Bronchial epithelial cell (primary cell): ENCODE results near the gene KCNMB2. TPM values are rescaled to one million over a fixed set of nuclear protein-coding genes. Genes with fewer than 3 reads are reported as not detected.

Experiments
- DNase-seq: peaks from one replicate; pipeline ENCODE4 v3.0.0-alpha.2; 2010; ENCODE audit warnings: low read depth
- FAIRE-seq: peaks from 2 replicates; lab custom pipeline; 2011; peaks lifted over from hg19 to GRCh38; lab: Jason Lieb, UNC
- H3K27me3 ChIP-seq: 2 replicates; pipeline ENCODE4 v1.5.1; 2011; ENCODE audit warnings: low read length; ENCODE audit not compliant: control insufficient read depth, insufficient read depth
- H3K36me3 ChIP-seq: 2 replicates; pipeline ENCODE4 v1.5.1; 2011; ENCODE audit warnings: low read length; ENCODE audit not compliant: control insufficient read depth, insufficient read depth
- H3K4me3 ChIP-seq: 2 replicates; pipeline ENCODE4 v1.5.1; 2011; ENCODE audit warnings: mild to moderate bottlenecking, low read depth, low read length, control low read depth
- total RNA-seq: library from RNA; depleted of rRNA; stranded (reverse); fragments of >200 nt; gene quantifications from 2 replicates; pipeline ENCODE4 v1.2.1, GENCODE V29; 2014
- TF ChIP-seq, protein P1 (sequence below): IDR thresholded peaks from 2 replicates; pipeline ENCODE4 v1.5.1; 2011; ENCODE audit warnings: mild to moderate bottlenecking, moderate library complexity, low read length, control low read depth, inconsistent platforms; ENCODE audit not compliant: insufficient read depth, severe bottlenecking

Gene KCNMB2
- total RNA-seq, 1 donor from 2014 or later: not detected

DNA sequence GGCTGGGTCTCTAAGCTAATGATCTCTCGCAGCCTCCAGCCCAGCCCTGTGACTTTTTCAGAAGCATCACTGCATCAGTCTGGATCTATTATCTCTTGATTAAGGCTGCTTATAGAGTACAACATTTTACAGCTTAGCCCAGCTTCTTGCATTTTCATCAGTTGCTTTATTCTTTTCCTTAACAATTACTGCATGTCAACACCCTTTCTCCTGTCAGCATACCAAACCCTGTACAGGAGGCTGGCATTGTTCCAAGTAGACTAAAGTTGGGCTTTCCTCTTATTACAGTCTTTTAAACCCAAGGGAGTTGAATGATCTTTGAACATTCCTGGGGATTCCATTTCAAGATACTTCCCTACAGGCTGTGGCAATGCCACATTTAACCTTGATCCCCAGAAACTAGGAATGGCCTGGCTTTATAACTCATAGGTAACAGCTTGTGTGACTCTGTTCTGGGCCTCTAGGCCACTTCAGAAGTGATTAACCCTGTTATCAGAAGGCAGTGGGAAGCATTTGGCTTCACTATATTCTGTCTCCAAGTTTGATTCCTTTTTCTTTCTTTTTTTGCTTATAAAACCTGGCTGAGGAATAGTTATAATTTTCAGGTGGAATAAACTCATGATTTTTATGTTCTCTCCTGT lies 182.9 kb downstream of the KCNMB2 start:
- no peak for FAIRE-seq
- peak; percentile 35 for DNase-seq
- TF ChIP-seq, protein P1, sequence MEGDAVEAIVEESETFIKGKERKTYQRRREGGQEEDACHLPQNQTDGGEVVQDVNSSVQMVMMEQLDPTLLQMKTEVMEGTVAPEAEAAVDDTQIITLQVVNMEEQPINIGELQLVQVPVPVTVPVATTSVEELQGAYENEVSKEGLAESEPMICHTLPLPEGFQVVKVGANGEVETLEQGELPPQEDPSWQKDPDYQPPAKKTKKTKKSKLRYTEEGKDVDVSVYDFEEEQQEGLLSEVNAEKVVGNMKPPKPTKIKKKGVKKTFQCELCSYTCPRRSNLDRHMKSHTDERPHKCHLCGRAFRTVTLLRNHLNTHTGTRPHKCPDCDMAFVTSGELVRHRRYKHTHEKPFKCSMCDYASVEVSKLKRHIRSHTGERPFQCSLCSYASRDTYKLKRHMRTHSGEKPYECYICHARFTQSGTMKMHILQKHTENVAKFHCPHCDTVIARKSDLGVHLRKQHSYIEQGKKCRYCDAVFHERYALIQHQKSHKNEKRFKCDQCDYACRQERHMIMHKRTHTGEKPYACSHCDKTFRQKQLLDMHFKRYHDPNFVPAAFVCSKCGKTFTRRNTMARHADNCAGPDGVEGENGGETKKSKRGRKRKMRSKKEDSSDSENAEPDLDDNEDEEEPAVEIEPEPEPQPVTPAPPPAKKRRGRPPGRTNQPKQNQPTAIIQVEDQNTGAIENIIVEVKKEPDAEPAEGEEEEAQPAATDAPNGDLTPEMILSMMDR: no peak
- no peaks in the 10 kb centered on the region for H3K36me3 ChIP-seq
- H3K27me3 ChIP-seq: no peaks in the 10 kb centered on the region
- H3K4me3 ChIP-seq: no peak overlapping the region

DNA sequence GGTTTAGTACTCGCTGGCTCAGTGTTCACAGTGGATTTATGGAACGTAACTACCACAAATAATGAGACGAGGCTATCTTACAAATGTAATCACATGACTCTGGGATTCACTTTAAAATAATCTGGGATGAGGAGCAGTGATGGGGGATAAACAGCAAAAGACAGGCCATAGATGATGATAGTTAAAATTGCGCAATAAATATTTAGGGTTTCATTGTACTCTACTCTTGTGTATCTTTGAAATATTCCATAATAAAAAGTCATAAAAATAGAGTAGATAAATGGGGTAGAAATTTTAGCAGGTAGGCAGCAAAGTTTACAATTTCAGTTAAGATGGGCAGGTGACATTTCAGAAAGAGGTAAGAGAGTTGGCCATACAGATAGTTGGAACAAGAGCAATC lies 196.6 kb downstream of the KCNMB2 start:
- H3K36me3 ChIP-seq: no peaks in the 10 kb centered on the region
- no peak for DNase-seq
- H3K27me3 ChIP-seq: no peaks in the 10 kb centered on the region
- H3K4me3 ChIP-seq: no peak overlapping the region
- FAIRE-seq: no peak
- TF ChIP-seq, protein P1: no peak

DNA sequence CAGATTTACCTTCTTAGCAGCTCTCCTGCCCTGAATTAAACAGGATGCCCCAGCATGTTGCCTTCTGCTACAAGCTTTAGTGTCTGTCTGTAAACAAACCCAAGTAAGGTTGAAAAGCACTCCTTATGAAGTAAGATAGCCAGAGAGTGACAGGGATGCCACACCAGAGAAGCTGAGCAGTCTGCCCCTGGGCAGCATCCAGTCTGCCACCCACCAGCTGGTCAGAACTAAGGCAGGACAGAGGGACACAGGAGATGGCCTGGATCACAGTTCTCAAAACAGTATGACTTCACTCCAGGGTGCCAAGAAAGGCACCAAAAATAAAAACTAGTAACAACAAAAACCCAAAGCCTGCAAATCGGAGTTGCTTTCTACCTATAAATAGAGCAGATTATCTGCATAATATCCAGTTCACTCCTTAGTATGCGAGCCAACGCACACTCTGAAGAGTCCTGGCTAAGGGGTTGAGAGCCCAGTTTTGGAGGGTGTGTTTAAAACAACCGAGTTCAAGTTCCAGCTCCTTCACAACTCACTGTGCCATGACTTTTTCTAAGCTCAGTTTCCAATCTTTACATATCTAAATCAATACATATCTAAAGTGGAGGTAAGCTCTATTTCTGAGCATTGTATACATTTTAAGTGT lies 198.9 kb downstream of the KCNMB2 start:
- H3K27me3 ChIP-seq: no peaks in the 10 kb centered on the region
- no peak overlapping the region for H3K4me3 ChIP-seq
- TF ChIP-seq, protein P1: no peak
- FAIRE-seq (no peak), DNase-seq (no peak)
- H3K36me3 ChIP-seq: no peaks in the 10 kb centered on the region

DNA sequence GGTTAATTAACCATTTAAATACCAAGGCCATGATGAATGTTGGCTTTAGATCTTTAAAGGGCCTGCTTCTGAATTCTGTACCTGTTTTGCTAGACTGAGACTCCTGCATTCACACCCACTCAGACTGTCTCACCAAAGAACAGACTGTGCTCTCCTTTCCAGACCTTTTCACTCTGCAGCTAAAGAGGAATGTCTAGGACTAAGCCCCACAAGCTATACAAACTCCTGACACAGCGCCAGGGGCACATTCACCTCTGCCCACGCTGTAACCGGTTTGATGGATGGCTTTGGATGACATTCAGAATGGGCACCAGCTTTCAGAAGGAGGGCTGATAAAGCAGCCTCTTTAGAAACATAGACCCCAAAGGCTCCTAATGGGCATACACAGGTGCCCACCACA lies 200.1 kb downstream of the KCNMB2 start:
- TF ChIP-seq, protein P1: no peak
- H3K36me3 ChIP-seq: no peaks in the 10 kb centered on the region
- no peak overlapping the region for H3K4me3 ChIP-seq
- FAIRE-seq: no peak
- H3K27me3 ChIP-seq: no peaks in the 10 kb centered on the region
- peak; percentile 9 for DNase-seq

DNA sequence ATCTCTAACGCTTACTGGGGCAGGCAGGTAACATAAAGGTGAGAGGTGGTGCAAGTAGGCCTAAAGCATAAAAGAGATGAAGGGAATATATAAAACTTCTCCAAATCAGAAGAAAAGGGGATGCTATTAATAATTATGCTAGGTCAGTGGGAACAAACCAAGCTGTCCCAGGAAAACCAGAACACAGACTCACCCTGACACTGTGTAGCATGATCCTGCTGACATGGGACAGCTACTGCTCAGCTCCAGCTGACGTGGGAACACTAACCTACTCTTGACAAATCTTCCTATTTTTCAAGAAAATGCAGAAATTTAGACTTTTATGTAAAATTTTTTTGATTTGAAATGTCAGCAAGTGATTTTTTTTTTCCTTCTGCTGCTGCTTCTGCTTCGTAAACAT lies 203.5 kb downstream of the KCNMB2 start:
- no peak overlapping the region for H3K4me3 ChIP-seq
- H3K27me3 ChIP-seq: no peaks in the 10 kb centered on the region
- TF ChIP-seq, protein P1: no peak
- no peak for DNase-seq
- FAIRE-seq: no peak
- H3K36me3 ChIP-seq: no peaks in the 10 kb centered on the region

DNA sequence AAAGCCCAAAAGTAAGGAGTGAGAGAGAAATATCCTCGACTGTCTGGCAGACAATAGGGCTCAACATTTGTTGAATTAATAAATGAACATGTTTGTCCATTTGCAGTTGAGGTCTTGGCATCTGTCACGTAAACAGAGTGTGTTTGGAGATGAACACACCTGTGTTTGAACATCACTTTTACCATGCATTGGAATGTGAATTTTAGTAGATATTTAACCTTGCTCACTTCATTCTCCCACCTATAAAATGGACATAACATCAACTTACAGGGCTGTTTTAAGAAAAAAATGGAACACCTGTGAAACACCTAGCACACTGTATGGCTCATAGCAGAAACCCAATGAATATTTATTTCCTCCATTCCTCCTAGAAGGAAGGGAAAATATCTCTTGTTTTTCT lies 204.8 kb downstream of the KCNMB2 start:
- DNase-seq (no peak), FAIRE-seq (no peak)
- Histone ChIP-seq H3K27me3 (no peaks in the 10 kb centered on the region), H3K4me3 (no peak overlapping the region), H3K36me3 (no peaks in the 10 kb centered on the region)
- TF ChIP-seq, protein P1: no peak
